ENCODE measurements around the gene PACSIN1. TPM values are rescaled to one million over a fixed set of nuclear protein-coding genes. Genes with fewer than 3 reads are reported as not detected.

Gene PACSIN1
- total and polyA plus RNA-seq, 10 of the 15 experiments (the other 5 are each of a cell fraction or from before 2014, with no cell fraction given), result 0.50 to 9.4 (median 2.8) TPM

- TF ChIP-seq GABPA (IDR thresholded peaks at IDR 0.05; ENCODE audit: low read depth), result no peak
- TF ChIP-seq MXI1 (IDR thresholded peaks at IDR 0.05; ENCODE audit: low read depth, low read length), result no peak
- no peak for TF ChIP-seq CBX5 (IDR thresholded peaks at IDR 0.05; ENCODE audit: low read depth)
- TF ChIP-seq, protein P1, sequence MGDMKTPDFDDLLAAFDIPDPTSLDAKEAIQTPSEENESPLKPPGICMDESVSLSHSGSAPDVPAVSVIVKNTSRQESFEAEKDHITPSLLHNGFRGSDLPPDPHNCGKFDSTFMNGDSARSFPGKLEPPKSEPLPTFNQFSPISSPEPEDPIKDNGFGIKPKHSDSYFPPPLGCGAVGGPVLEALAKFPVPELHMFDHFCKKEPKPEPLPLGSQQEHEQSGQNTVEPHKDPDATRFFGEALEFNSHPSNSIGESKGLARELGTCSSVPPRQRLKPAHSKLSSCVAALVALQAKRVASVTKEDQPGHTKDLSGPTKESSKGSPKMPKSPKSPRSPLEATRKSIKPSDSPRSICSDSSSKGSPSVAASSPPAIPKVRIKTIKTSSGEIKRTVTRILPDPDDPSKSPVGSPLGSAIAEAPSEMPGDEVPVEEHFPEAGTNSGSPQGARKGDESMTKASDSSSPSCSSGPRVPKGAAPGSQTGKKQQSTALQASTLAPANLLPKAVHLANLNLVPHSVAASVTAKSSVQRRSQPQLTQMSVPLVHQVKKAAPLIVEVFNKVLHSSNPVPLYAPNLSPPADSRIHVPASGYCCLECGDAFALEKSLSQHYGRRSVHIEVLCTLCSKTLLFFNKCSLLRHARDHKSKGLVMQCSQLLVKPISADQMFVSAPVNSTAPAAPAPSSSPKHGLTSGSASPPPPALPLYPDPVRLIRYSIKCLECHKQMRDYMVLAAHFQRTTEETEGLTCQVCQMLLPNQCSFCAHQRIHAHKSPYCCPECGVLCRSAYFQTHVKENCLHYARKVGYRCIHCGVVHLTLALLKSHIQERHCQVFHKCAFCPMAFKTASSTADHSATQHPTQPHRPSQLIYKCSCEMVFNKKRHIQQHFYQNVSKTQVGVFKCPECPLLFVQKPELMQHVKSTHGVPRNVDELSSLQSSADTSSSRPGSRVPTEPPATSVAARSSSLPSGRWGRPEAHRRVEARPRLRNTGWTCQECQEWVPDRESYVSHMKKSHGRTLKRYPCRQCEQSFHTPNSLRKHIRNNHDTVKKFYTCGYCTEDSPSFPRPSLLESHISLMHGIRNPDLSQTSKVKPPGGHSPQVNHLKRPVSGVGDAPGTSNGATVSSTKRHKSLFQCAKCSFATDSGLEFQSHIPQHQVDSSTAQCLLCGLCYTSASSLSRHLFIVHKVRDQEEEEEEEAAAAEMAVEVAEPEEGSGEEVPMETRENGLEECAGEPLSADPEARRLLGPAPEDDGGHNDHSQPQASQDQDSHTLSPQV (IDR thresholded peaks at IDR 0.05), result no peak
- no peak for TF ChIP-seq SMARCA5 (IDR thresholded peaks at IDR 0.05)
These were observed 27.5 kb downstream of the PACSIN1 start (continued) for GRCh38 chr6:34493344-34493743.

- Histone ChIP-seq H3K27ac (ENCODE audit: control insufficient read depth, insufficient read depth) (no peak overlapping the region), H3K36me3 (ENCODE audit: control insufficient read depth in 2 of 2, insufficient read depth in 2 of 2, low read length in 1 of 2) (no peaks in the 10 kb centered on the region), H3K9me3 (replicated peaks; ENCODE audit: control insufficient read depth, insufficient read depth, low read length) (no peaks in the 10 kb centered on the region), H3K9ac (ENCODE audit: control insufficient read depth, insufficient read depth, low read length) (no peak overlapping the region), H4K20me1 (ENCODE audit: control insufficient read depth, insufficient read depth) (no peaks in the 10 kb centered on the region), H3K79me2 (ENCODE audit: control insufficient read depth, insufficient read depth, low read length) (no peaks in the 10 kb centered on the region), H3K4me1 (ENCODE audit: control insufficient read depth, insufficient read depth, low read length) (no peaks in the 10 kb centered on the region), H2AFZ (ENCODE audit: control insufficient read depth, low read depth, low read length) (no peak overlapping the region), H3K4me3 (no peak overlapping the region), H3K27me3 (replicated peaks in 1 of 2; ENCODE audit: control insufficient read depth in 2 of 2, insufficient read depth in 2 of 2, low read length in 1 of 2) (no peaks in the 10 kb centered on the region), H3K4me2 (ENCODE audit: control insufficient read depth, insufficient read depth) (no peak overlapping the region)
- 48% methylated on average over 3 of the region's 3 CpGs for WGBS (ENCODE audit: insufficient coverage, insufficient replicate concordance, low lambda C conversion rate, missing lambda C conversion rate)
- FAIRE-seq, result no peak
- ChIA-PET RAD21 (ENCODE audit: unreplicated experiment) (interaction anchor here (1.5 kb wide), 1 partner anchor 34 kb away, joined by 4 read pairs; no protein-coding TSS in a partner anchor), POLR2A (interaction anchor here (1.2 kb wide), 1 partner anchor 10 kb away, joined by 3 read pairs; no protein-coding TSS in a partner anchor), SMC1A (ENCODE audit: uncharacterized antibody, unreplicated experiment) (interaction anchor here (1.8 kb wide), 1 partner anchor 35 kb away, joined by 5 read pairs; no protein-coding TSS in a partner anchor), CTCF (interaction anchor here (0.6 to 1.1 kb wide), 4 partner anchors 14 to 727 kb away, joined by 3 read pairs; no protein-coding TSS in a partner anchor)
- DNase-seq (ENCODE audit: low read depth, low spot score), result no peak
- BruUV-seq (replicated peaks), result no TSS peak
- ATAC-seq, result no peak
- intact Hi-C loops (cut with micrococcal nuclease; ENCODE audit: unreplicated experiment), result no loop called here
- in situ Hi-C loops (cut with MboI), result no loop called here
- TF ChIP-seq ZBTB11 (CRISPR knock-in tag; IDR thresholded peaks at IDR 0.05), result no peak
- no peak for TF ChIP-seq BCL11A (IDR thresholded peaks at IDR 0.05; ENCODE audit: low read depth, low read length)
- TF ChIP-seq YBX1 (IDR thresholded peaks at IDR 0.05), result no peak
- no peak for TF ChIP-seq RELA (IDR thresholded peaks at IDR 0.05; ENCODE audit: borderline replicate concordance, partially characterized antibody)
- no peak for TF ChIP-seq ZBTB4 (CRISPR knock-in tag; IDR thresholded peaks at IDR 0.05)
These were observed 29.1 kb downstream of the PACSIN1 start for GRCh38 chr6:34494973-34495372.

Data from GM12878 (cell line).